ENCODE measurements around the gene AADACL4. TPM values are rescaled to one million over a fixed set of nuclear protein-coding genes. Genes with fewer than 3 reads are reported as not detected.

AADACL4 gene
- total RNA-seq, 1 experiment from 2014 or later, result not detected

DNA sequence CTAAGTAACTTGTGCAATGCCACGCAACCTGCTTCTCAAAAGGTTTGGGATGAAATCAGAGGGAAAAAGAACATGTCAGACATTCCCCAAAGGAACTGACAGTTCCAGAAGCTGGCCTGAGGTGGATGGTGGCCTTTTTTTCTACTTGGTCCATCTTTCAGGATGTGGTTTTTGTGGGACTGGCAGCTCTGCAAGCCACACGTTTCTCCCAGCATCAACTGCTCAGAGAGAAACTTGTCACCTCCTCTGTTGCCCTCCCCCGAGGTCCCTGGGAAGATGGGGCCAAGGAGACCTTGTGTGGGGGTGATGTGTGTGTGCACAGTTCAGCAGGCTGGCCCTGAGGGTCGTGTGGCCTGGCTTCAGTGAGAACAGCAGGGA, 23.4 kb upstream of the AADACL4 start:
- H2AFZ ChIP-seq (ENCODE audit: low read length), result no peak overlapping the region
- Mint-ChIP-seq H3K27me3 (ENCODE audit: low read depth) (no peaks in the 10 kb centered on the region), H3K36me3 (ENCODE audit: insufficient read depth in 1 of 3, low read depth in 3 of 3) (no peaks in the 10 kb centered on the region; a peak in 1 of 7 replicates), H3K27ac (no peak overlapping the region), H3K9me3 (no peaks in the 10 kb centered on the region), H3K4me3 (no peak overlapping the region), H3K4me1 (peaks cover 51 to 57% of the 10 kb centered on the region in 2 experiments)
- no peak overlapping the region for H3K9ac ChIP-seq (ENCODE audit: extremely low read depth, insufficient read length, low read length)
- H3K56ac ChIP-seq (ENCODE audit: insufficient read length, low read depth, low read length), result no peak overlapping the region
- no peak for DNase-seq
- H4K20me1 ChIP-seq (ENCODE audit: control insufficient read depth, insufficient read depth, insufficient read length), result no peaks in the 10 kb centered on the region
- H2BK120ac ChIP-seq (ENCODE audit: low read depth, low read length, poor library complexity, severe bottlenecking), result no peak overlapping the region
- no peak overlapping the region for H4K5ac ChIP-seq (ENCODE audit: insufficient read length, low read depth, low read length)
- no peaks in the 10 kb centered on the region for H3K79me2 ChIP-seq (ENCODE audit: insufficient read depth, low read length)
- H2AK5ac ChIP-seq (ENCODE audit: insufficient read length, low read length), result no peak overlapping the region
- no peak overlapping the region for H2BK12ac ChIP-seq (ENCODE audit: insufficient read length, low read depth, low read length)
- H4K91ac ChIP-seq (ENCODE audit: insufficient read length, low read depth, low read length), result no peak overlapping the region
- H3K79me1 ChIP-seq (ENCODE audit: insufficient read depth, low read depth, low read length, poor library complexity, severe bottlenecking), result no peaks in the 10 kb centered on the region
- H3K4me2 ChIP-seq (ENCODE audit: insufficient read depth, insufficient read length, low read length), result no peak overlapping the region
- no peak overlapping the region for H3K4ac ChIP-seq (ENCODE audit: low read depth, low read length)
- WGBS (ENCODE audit: extremely low coverage, insufficient read length, low lambda C conversion rate), result no CpG with 5 or more reads among the region's 4 CpGs
- peaks cover 22% of the 10 kb centered on the region for H3K23me2 ChIP-seq (ENCODE audit: insufficient read length, low read depth, low read length, poor library complexity, severe bottlenecking)
- no peak overlapping the region for H2BK5ac ChIP-seq (ENCODE audit: insufficient read length, low read length)
- no peak overlapping the region for H3K14ac ChIP-seq (ENCODE audit: insufficient read depth, low read length)
- H3K4me1 ChIP-seq (ENCODE audit: insufficient read depth, low read length), result peaks cover 2% of the 10 kb centered on the region; the same call in 1 of the 2 replicates
- H3K23ac ChIP-seq (ENCODE audit: insufficient read length, low read depth, low read length), result no peak overlapping the region
- H3K27me3 ChIP-seq (ENCODE audit: insufficient read depth, low read length), result no peaks in the 10 kb centered on the region
- no peak overlapping the region for H4K8ac ChIP-seq (replicated peaks; ENCODE audit: insufficient read length, low read depth, low read length)
- H2BK20ac ChIP-seq (ENCODE audit: low read depth, low read length, poor library complexity, severe bottlenecking), result no peak overlapping the region
- TF ChIP-seq, protein P1, sequence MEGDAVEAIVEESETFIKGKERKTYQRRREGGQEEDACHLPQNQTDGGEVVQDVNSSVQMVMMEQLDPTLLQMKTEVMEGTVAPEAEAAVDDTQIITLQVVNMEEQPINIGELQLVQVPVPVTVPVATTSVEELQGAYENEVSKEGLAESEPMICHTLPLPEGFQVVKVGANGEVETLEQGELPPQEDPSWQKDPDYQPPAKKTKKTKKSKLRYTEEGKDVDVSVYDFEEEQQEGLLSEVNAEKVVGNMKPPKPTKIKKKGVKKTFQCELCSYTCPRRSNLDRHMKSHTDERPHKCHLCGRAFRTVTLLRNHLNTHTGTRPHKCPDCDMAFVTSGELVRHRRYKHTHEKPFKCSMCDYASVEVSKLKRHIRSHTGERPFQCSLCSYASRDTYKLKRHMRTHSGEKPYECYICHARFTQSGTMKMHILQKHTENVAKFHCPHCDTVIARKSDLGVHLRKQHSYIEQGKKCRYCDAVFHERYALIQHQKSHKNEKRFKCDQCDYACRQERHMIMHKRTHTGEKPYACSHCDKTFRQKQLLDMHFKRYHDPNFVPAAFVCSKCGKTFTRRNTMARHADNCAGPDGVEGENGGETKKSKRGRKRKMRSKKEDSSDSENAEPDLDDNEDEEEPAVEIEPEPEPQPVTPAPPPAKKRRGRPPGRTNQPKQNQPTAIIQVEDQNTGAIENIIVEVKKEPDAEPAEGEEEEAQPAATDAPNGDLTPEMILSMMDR (conservative IDR thresholded peaks at IDR 0.05), result no peak
- no peak overlapping the region for H3K27ac ChIP-seq (ENCODE audit: insufficient read length, low read depth, low read length)
- no peak overlapping the region for H3T11ph ChIP-seq (ENCODE audit: low read length)
- no peak overlapping the region for H3K18ac ChIP-seq (ENCODE audit: insufficient read length, low read depth, low read length)
- no peaks in the 10 kb centered on the region for H3K9me3 ChIP-seq (ENCODE audit: control insufficient read depth, low read depth, low read length)
- no peak overlapping the region for H2BK15ac ChIP-seq (ENCODE audit: low read depth, low read length)

Data from H9 (cell line).